ENCODE data around the gene AP1M1. TPM values are rescaled to one million over a fixed set of nuclear protein-coding genes. Genes with fewer than 3 reads are reported as not detected.

The AP1M1 gene
- polyA plus RNA-seq, 3 donors, result 103 to 134 (median 133) TPM

GRCh38 chr19:16190736-16191135, 7.0 kb upstream of the AP1M1 start:
- WGBS (ENCODE audit: insufficient coverage), result no CpG with 5 or more reads among the region's 10 CpGs
- no peaks in the 10 kb centered on the region for H3K27me3 Mint-ChIP-seq (ENCODE audit: low read depth in 3 of 3)
- peaks cover 51 to 69% of the 10 kb centered on the region in 2 donors for H3K36me3 ChIP-seq (replicated peaks in 1 of 2; ENCODE audit: control insufficient read depth in 1 of 2, insufficient read depth in 2 of 2, low read length in 2 of 2)
- H3K36me3 Mint-ChIP-seq, result peaks cover 55 to 82% of the 10 kb centered on the region in 2 donors
- peaks cover 15% of the 10 kb centered on the region for H3K4me1 Mint-ChIP-seq
- H3K27me3 ChIP-seq (ENCODE audit: control insufficient read depth in 2 of 2, insufficient read depth in 2 of 2, low read length in 2 of 2), result no peaks in the 10 kb centered on the region
- H3K4me1 ChIP-seq (ENCODE audit: control insufficient read depth in 1 of 2, insufficient read depth in 2 of 2, low read length in 2 of 2), result peaks cover 9 to 11% of the 10 kb centered on the region in 2 donors
- no peak for TF ChIP-seq CTCF (IDR thresholded peaks at IDR 0.05)
- H4K20me1 ChIP-seq (ENCODE audit: insufficient read depth, low read length), result peaks cover 55% of the 10 kb centered on the region
- no peak overlapping the region for H3K4me3 ChIP-seq (replicated peaks in 1 of 3; ENCODE audit: low read depth in 2 of 3, low read length in 3 of 3)
- no peaks in the 10 kb centered on the region for H3K9me3 Mint-ChIP-seq
- DNase-seq, result no peak
- intact Hi-C loops (cut with micrococcal nuclease), result no loop called here
- no peak overlapping the region for H2AFZ ChIP-seq (ENCODE audit: insufficient read depth, low read depth, low read length, poor library complexity, severe bottlenecking)
- no peaks in the 10 kb centered on the region for H3K9me3 ChIP-seq (replicated peaks in 1 of 2; ENCODE audit: control insufficient read depth in 1 of 2, insufficient read depth in 1 of 2, low read length in 2 of 2)
- no peak overlapping the region for H3K27ac ChIP-seq (ENCODE audit: low read depth in 1 of 2, low read length in 2 of 2)
- H3K4me2 ChIP-seq (replicated peaks; ENCODE audit: extremely low read depth, low read length, poor library complexity, severe bottlenecking), result no peak overlapping the region
- H3K9ac ChIP-seq (ENCODE audit: insufficient read depth, low read length, poor library complexity, severe bottlenecking), result no peak overlapping the region
- H3K79me2 ChIP-seq (ENCODE audit: insufficient read depth, low read length), result peaks cover 45% of the 10 kb centered on the region
- H3K4me3 Mint-ChIP-seq, result no peak overlapping the region
- peak overlapping the region in 2 of 7 donors; percentile 6 to 15 for H3K27ac Mint-ChIP-seq

- Mint-ChIP-seq H3K9me3 (no peaks in the 10 kb centered on the region), H3K27ac (peak overlapping the region in 4 of 7 donors; percentile 16 to 51 (median 36)), H3K4me3 (no peak overlapping the region), H3K27me3 (ENCODE audit: low read depth in 3 of 3) (no peaks in the 10 kb centered on the region), H3K36me3 (peaks cover 55 to 80% of the 10 kb centered on the region in 2 donors), H3K4me1 (peaks cover 10% of the 10 kb centered on the region)
- Histone ChIP-seq H3K4me2 (replicated peaks; ENCODE audit: extremely low read depth, low read length, poor library complexity, severe bottlenecking) (no peak overlapping the region), H3K36me3 (replicated peaks in 1 of 2; ENCODE audit: control insufficient read depth in 1 of 2, insufficient read depth in 2 of 2, low read length in 2 of 2) (peaks cover 51 to 69% of the 10 kb centered on the region in 2 donors), H3K79me2 (ENCODE audit: insufficient read depth, low read length) (peaks cover 38% of the 10 kb centered on the region), H3K4me3 (replicated peaks in 1 of 3; ENCODE audit: low read depth in 2 of 3, low read length in 3 of 3) (no peak overlapping the region), H2AFZ (ENCODE audit: insufficient read depth, low read depth, low read length, poor library complexity, severe bottlenecking) (no peak overlapping the region), H3K4me1 (ENCODE audit: control insufficient read depth in 1 of 2, insufficient read depth in 2 of 2, low read length in 2 of 2) (peaks cover 3 to 4% of the 10 kb centered on the region in 2 donors), H4K20me1 (ENCODE audit: insufficient read depth, low read length) (peaks cover 48% of the 10 kb centered on the region), H3K9me3 (replicated peaks in 1 of 2; ENCODE audit: control insufficient read depth in 1 of 2, insufficient read depth in 1 of 2, low read length in 2 of 2) (no peaks in the 10 kb centered on the region), H3K27me3 (ENCODE audit: control insufficient read depth in 2 of 2, insufficient read depth in 2 of 2, low read length in 2 of 2) (no peaks in the 10 kb centered on the region), H3K27ac (ENCODE audit: low read depth in 1 of 2, low read length in 2 of 2) (no peak overlapping the region), H3K9ac (ENCODE audit: insufficient read depth, low read length, poor library complexity, severe bottlenecking) (no peak overlapping the region)
- no peak for DNase-seq
- intact Hi-C loops (cut with micrococcal nuclease), result no loop called here
- 91% methylated on average over 15 of the region's 16 CpGs for WGBS (ENCODE audit: insufficient coverage)
- no peak for TF ChIP-seq CTCF (IDR thresholded peaks at IDR 0.05)
Observed at GRCh38 chr19:16191216-16191908, 6.3 kb upstream of the AP1M1 start.
